ENCODE data around the gene SMU1.

DNA sequence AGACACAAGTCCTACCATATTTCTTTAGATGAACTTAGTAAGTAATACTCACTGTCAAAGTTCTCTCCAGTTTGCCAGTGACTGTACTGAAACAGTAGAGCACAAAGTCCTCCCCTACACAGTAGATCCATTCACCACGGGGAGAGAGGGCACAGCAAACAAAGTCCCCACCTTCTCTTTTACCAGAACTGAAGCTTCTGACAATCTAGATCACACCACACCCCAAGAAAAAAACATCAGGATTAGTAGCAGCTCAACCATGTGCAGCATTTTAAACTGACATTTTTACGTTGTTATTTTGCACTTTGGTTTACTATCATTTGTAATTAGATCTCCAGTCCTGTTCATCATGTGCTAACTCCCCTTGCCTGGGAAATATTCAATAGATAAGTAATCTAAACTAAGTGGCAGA lies 28.4 kb downstream of the SMU1 start:
- TF ChIP-seq, protein P1, sequence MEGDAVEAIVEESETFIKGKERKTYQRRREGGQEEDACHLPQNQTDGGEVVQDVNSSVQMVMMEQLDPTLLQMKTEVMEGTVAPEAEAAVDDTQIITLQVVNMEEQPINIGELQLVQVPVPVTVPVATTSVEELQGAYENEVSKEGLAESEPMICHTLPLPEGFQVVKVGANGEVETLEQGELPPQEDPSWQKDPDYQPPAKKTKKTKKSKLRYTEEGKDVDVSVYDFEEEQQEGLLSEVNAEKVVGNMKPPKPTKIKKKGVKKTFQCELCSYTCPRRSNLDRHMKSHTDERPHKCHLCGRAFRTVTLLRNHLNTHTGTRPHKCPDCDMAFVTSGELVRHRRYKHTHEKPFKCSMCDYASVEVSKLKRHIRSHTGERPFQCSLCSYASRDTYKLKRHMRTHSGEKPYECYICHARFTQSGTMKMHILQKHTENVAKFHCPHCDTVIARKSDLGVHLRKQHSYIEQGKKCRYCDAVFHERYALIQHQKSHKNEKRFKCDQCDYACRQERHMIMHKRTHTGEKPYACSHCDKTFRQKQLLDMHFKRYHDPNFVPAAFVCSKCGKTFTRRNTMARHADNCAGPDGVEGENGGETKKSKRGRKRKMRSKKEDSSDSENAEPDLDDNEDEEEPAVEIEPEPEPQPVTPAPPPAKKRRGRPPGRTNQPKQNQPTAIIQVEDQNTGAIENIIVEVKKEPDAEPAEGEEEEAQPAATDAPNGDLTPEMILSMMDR (IDR thresholded peaks at IDR 0.05): no peak
- no peak for TF ChIP-seq ZFX (IDR thresholded peaks at IDR 0.05; ENCODE audit: borderline replicate concordance)

All from 22Rv1 (cell line).